NCI-H1436 treated with DMSO at 0.1 percent for 48 hours (cell line): ENCODE data around the gene KRABD2.
"Not testable (repeated sequence)": the region's sequence is repeated elsewhere in the genome, so short reads cannot be mapped to it uniquely, and the experiment has no call there.

Source experiments
- DNase-seq: peaks from one replicate; lab custom pipeline; 2025; lab: John Stamatoyannopoulos, UW

The KRABD2 gene

DNA sequence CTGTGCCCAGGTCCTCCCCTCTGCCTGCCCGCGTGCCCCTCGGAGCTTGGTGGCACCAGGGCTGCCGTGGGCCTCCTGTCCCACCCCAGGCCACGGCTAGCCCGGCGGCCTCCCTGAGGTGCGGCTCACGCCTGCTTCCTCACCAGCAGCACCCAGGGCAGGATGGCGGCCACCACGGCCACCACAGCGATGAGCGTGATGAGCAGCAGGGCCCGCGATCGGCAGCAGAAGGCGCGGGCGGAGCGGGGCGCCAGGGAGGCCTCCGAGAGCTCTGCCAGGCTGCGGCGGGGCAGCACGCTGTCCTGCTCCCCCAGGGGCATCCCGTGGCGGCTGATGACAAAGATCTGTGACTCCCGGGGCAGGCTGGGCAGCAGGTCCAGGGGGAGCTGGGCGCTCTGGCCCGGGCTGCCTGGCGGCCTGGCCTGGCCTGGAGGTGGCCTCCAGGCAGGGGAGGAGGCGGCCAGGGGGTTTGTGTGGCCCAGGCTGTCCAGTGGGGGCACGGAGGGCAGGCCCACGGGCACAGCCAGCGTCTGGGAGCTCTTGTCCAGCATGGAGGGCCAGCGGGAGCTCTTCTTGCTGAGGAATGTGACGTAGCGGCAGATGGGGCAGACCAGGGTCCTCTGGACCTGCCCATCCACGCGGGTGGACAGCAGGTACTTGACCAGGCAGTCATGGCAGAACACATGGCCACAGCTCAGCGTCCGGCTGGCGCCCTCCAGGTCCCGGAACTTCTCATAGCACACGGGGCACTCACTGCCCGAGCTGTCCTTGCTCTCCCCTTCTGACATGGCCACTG lies 16.4 kb upstream of the KRABD2 start:
- no peak for DNase-seq

DNA sequence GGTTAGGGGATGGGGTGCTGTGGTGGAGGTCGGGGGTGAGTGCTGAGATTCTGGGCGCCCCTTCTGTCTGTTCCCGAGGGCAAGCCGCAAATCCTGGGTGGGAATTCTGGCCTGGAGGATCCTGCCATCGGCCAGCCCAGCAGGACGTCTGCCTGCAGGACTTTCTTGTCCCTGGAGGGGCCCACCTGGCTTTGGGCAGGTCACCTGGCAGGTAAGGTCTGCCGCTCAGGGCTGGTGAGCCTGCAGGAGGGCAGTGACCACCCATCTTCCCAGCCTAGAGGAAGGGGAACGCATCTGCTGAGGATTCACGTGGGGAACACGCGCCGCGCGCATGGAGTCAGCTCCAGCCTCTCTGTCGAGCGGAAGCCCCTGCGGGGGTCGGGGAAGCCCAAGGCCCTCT lies 15.8 kb upstream of the KRABD2 start:
- DNase-seq, result no peak

DNA sequence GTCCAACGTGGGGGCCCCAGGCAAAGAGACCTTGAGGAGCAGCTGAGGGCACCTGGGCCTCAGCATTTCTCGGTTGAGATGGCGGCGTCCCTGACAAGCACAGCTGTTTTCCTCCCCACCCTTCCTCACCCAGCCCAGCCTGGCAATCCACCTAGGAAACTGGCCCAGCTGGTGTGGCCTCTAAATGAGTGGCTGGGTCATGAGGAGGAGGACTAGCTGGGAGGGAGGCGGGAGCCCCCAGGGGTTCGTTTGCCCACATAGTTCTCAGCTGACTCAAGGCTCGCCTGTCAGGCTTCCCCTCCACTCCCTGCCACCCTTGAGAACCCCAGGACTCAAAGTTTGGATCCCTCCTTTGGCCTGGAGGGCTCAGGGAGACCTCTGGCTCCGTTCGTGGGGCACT lies 15.2 kb upstream of the KRABD2 start:
- no peak for DNase-seq

GRCh38 chr17:8387914-8388651 lies 11.6 kb upstream of the KRABD2 start:
- no peak for DNase-seq

GRCh38 chr17:8386841-8387240 lies 10.3 kb upstream of the KRABD2 start:
- no peak for DNase-seq

DNA sequence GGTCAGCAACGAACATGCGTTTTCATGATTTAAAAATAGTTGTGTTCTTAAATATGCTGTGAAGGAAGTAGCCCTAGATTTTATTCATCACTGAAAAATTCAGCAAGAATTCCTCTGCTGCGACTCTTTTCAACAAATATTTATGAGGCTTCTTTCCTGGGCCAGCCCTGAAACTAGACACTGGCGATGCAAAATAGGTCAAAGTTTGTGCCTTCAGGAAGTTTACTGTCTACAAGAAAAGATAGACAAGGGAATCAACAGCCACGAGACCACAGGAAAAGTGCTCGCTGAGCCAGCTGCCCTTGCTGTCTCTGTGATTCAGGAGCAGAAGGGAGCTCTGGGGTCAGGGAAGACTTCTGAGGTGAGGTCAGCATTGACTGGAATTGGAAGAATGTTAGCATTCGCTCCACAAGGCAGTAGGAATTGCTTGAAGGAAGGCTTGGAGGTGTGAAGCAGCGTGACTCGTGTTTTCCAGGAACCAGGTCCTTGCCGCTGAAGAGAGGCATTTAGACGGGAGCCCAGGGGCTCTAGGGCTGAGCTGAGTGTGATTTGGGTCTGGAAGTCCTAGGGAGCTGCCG lies 8.4 kb upstream of the KRABD2 start:
- no peak for DNase-seq

DNA sequence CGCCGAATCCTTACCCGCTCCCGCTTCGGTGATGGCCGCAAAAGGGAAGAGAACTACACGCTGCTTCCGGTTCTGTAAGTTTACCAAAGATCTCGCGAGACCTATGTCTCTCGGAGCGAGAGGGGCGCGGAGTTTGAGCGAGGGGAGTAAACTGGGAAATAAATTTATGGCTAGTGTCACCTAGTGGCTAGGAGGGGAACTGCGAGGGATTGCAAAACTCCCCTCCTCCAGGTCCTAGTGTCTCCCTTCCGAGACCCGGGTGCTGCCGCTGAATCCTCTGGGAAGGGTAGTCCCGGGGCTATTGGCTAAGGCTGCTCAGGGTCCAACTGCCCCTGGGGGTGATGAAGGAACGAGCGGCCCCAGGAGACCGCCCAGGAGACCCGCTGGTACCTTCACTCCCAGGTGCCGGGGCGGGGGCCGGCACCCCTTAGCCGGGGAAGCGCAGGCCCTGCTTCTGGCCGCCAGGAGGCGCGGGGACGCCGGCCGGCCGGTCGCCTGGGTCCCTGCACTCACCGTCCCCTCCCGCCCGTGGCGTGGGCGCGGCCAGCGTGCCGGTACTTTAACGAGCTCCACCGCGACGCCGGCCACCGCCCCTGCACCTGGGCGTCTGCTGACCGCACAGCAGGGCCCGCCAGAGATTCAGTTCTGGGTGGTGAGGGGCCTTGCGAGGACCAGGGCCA lies 6.8 kb upstream of the KRABD2 start, which contains the start of gene RPL26:
TSS of gene RPL26 (minus strand) at position 51 of the 680 bp plus-strand sequence. CDS start 883 bp downstream, outside the sequence.
- DNase-seq, result peak; percentile 89

GRCh38 chr17:8382880-8383142 lies 6.3 kb upstream of the KRABD2 start:
- no peak for DNase-seq

DNA sequence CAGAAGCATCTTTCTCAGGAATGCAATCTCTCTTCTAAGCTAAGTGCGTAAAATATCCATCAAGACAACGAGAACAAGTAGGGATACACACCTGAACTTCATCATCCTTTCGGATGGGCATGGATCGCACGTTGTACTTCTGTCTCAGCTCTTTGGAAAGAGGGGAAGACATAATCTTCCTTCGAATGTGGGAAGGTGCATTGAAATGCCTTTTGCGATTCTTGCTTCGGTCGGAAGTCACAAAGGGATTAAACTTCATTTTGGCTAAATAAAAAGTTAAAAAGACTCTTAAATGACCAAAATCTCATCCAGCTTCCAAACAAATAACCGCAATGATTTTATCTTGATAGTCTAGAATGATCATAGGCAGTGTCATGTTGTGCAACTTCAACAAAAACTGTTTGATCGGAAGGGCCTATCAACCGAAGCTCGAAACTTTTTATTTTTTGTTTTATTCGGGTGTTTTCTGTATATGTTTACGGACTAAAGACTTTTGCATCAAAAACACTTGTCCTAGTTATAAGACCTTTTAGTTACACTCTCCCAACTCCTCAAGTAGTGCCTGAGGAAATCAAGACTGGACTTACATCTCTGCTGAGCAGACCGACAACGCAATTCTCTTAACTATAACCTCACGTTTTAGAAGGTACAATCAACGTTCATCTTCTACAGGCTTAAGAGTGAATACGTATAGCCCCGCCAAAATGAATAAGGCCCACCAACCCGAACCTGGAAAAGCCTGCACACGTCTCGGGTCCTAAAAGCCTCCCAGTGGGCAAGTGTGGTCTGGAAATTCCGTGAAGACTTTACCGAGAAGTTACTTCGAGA lies 5.8 kb upstream of the KRABD2 start:
- DNase-seq, result no peak

GRCh38 chr17:8380049-8380448 lies 3.5 kb upstream of the KRABD2 start:
- DNase-seq, result no peak

DNA sequence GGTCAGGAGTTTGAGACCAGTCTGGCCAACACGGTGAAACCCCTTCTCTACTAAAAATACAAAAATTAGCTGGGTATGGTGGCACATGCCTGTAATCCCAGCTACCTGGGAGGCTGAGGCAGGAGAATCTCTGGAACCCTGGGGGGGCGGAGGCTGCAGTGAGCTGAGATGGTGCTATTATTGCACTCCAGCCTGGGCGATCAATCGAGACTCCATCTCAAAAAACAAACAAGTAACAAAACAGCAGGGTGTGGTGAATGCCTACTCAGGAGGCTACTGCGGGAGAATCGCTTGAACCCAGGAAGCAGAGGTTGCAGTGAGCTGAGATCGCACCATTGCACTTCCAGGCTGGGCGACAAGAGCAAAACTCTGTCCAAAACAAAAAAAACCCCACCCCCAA lies 1.6 kb upstream of the KRABD2 start:
- DNase-seq, result not testable (repeated sequence)

GRCh38 chr17:8377422-8377821 lies 918 bp upstream of the KRABD2 start:
- DNase-seq, result no peak

DNA sequence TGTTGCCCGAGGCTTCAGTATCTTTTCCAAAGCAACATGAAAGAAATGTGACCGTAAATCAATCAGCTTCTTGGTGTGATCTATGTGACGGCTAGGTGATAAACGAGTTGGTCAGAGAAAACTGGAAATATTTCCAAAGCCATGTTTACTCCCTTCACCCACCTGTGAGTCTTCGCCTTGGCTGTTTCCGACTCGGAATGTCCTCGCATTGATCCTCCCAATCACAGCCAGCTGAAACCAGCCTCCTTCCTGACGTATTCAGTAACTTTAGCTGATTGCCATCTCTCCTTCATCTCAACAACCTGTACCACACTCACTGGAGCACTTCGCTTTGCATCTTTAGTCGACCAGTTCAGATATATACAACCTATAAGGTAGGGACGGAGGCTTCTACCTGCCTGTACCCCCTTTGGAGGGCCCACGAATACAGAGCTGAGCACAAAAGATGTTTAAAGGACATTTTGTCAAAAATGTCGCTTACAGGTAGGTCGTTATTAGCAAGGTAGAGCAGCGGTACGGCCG lies 705 bp downstream of the KRABD2 start:
- DNase-seq, result no peak

DNA sequence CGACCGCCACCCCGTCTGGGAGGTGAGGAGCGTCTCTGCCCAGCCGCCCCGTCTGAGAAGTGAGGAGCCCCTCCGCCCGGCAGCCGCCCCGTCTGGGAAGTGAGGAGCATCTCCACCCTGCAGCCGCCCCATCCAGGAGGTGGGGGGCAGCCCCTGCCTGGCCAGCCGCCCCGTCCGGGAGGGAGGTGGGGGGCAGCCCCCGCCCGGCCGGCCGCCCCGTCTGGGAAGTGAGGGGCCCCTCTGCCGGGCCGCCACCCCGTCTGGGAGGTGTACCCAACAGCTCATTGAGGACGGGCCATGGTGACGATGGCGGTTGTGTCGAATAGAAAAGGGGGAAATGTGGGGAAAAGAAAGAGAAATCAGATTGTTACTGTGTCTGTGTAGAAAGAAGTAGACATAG lies 2.6 kb downstream of the KRABD2 start:
- not testable (repeated sequence) for DNase-seq

DNA sequence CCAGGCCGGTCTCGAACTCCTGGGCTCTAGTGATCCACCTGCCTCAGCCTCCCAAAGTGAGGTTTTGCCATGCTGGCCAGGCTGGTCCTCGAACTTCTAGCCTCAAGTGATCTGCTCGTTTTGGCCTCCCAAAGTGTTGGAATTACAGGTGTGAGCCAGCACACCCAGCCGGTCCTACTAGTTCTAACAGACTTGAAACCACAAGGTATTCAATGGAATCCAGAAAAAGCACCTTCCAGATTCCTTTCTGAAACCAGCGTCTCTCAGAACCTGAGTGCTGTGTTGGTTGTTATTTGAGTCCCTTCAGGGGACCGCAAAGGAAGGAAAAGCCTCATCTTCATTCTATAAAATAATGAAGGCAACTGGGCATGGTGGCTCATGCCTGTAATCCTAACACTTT lies 4.1 kb downstream of the KRABD2 start:
- DNase-seq, result no peak

GRCh38 chr17:8371786-8372185 lies 4.7 kb downstream of the KRABD2 start:
- DNase-seq, result no peak

DNA sequence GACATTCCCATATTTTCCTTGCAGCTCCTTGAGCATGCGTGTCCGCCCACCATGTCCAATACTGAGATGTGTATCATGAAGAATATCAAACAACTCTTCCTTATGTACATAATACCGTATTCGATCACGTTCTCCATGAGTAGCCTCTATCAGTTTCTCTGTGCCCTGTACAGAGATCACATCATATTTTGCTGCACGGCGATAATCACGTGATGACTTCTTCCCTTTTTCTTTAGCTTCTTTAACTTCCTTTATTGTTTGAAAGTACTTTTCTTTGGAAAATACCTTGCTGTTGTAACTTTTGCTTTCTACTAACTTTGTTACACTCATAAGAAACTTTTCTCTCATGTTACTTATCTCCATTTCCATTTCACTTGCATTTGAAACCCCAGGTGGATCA lies 6.6 kb downstream of the KRABD2 start:
- no peak for DNase-seq

DNA sequence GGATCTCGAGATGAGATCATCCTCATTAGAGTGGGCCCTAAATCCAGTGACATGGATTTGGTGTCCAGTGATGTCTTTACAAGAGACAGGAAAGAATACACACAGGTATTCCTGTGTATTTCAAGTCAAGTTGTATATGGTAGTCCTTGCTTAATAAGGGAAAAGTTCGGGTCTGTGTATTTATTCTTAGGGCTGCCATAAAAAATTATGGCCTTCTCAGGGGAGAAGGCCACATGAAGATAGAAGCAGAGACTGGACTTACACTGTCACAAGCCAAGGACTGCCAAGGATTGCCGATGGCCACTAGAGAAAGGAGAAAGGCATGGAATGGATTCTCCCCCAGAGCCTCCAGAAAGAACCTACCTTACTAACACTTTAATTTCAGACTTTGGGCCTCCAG lies 8.3 kb downstream of the KRABD2 start:
- DNase-seq, result no peak

DNA sequence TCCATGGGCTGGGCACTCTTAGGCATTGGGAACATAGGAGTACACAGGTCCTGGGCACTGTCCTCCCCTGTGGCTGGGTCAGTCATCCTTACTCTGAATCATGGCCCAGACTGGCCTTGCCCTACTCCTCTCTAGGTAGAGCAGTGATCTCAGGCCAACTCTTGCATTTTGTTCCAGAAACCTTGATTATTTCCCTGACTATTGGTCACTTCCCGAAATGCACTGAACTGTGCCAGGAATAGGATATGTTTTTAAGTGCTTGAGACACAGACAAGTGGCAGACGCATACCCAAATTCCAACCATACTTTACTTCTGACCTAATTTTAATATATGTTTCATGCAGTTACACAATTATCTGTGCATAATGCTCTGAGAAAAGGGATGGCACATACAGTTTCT lies 10.3 kb downstream of the KRABD2 start:
- no peak for DNase-seq

GRCh38 chr17:8365143-8365542 lies 11.4 kb downstream of the KRABD2 start:
- DNase-seq, result no peak

GRCh38 chr17:8362651-8363332 lies 13.7 kb downstream of the KRABD2 start:
- no peak for DNase-seq
